ENCODE results near the gene GAS2L1.

Gene GAS2L1

DNA sequence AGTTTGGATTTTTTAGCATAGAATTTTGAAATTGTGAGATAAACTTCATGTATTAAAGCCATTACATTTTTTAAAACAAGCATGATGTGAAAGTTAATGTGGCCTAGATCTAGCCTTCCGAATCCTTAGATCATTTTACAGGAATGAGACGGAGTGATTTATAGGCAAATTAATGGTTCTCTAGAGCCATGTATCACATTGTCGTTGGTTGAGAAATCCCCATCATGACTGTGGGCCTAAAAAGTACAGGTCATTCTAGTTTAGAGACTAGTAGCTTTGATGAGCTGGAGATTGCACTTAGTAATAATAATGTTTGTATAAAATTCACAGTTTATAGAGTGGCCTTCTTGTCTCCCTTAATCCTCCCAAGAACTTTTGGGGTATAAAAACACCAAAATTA, 31.3 kb upstream of the GAS2L1 start:
- no peak for DNase-seq (ENCODE audit: low read depth in 2 of 2)

DNA sequence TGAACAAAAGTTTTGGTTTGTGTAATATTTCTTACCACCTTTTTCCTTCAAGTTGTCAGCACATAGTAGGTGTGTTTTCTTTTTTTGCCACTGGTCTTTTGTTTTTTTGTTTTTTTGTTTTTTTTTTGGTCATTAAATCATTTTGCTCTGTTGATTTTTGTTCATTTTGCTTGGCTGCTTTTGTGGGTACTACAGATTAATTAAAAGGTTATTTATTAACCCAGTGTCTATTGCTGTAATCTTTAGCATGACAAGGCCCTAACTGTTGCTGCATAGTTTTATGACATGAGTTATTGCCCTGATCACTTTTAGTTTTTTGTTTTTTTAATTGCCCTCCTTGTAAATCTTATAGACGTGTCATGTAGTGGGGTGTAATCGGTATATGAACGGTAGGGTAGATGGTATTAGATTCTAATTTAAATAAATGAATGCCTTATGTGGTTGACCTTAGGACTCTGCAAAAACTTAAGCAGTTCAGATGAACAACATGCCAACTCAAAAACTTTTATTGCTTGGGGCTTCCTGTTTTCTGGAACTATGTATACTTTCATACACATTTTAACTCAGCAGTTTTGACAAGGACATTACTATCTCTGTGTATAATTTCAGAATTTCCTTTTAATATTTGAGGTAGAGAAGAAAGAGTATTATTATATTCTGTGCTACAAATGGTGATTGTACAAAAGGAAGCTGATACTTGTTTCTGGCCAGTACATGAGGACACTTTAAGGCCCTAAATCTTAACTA, 30.5 kb upstream of the GAS2L1 start:
- DNase-seq (ENCODE audit: low read depth in 2 of 2): no peak

DNA sequence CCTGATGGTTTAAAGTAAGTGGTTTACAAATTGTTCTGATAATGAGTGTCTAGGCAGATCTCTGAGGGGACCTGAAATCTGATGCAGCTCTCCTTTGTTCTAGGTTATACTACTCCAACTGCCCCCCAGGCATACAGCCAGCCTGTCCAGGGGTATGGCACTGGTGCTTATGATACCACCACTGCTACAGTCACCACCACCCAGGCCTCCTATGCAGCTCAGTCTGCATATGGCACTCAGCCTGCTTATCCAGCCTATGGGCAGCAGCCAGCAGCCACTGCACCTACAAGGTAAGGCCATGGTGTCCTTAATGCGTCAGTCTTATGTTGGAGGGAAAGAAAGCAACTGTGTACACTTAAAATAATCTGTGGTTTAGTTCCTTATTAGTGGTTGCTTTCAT, 28.5 kb upstream of the GAS2L1 start:
- no peak for DNase-seq (ENCODE audit: low read depth in 2 of 2)

DNA sequence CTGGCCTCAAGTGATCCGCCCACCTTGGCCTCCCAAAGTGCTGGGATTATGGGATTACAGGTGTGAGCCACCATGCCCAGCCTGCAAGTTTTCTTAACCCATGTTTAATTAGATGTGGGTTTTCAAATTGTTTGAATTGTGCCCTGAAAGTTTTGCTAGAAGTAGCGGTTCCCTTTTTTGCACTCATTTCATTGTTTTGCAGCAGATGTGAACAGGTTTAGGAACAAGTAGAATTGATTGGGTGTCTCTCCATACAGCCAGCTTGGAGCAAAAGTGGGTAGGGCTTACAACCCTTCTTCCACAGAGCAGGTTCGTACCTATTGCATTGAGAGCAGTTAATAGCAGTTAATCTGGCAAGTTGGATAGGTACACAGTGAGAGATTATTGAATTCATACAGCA, 22.3 kb upstream of the GAS2L1 start:
- no peak for DNase-seq (ENCODE audit: low read depth in 2 of 2)

DNA sequence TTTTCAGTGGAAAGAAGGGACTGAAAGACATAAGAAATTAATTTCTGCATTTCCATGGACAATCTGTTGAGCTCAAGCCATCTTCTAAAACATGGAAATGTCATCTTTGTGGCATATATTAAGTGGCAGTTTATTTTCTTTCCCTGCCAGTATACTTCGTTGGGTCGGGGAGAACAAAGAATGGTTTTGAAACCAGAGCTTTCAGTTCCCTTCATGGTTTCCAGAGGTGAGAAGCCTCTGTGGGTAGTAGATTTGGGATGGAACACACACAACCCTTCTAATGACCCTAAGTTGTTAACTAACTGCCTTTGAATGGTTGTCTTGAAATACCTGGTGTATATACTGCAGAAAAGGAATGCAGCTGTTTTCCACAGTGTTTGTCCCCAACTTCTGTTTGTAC, 17.6 kb upstream of the GAS2L1 start:
- no peak for DNase-seq (ENCODE audit: low read depth in 2 of 2)

DNA sequence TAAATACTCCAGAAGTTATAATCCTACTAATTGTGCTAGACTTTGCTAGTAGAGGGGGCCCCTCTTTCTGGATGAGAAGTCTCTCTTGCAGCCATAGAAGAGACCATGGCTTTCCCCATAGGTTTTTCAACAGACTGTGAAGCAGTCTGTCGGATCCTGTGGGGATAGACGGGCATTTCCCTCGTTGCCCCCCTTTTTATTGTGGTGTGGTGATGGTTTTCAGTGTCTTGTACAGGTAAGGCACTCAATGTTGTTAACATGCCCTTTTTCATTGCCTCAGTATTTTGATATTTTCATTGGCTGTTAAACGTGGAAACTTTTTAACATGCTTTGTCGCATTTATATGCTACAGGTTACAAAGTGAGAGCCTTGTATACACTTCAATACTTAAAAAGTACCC, 16.4 kb upstream of the GAS2L1 start:
- DNase-seq (ENCODE audit: low read depth in 2 of 2): no peak

DNA sequence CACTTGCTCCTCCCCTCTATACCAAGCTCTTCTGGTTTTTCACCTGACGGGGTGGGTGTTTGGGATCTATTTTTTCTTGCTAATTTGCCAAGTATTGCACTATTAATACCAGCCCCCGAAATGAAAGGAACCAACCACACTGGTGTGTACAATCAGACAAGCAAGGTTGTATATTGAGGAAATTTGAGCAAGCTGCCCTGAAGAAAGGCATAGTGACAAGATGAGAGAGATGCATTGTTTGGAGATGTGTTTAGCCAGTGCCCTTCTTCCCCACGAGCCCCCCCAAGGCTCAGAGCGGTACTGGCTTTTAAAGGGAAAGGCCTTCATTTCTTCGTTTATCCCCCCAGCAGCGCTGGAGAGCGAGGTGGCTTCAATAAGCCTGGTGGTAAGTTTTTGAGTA, 15.2 kb upstream of the GAS2L1 start:
- DNase-seq (ENCODE audit: low read depth in 2 of 2): no peak

DNA sequence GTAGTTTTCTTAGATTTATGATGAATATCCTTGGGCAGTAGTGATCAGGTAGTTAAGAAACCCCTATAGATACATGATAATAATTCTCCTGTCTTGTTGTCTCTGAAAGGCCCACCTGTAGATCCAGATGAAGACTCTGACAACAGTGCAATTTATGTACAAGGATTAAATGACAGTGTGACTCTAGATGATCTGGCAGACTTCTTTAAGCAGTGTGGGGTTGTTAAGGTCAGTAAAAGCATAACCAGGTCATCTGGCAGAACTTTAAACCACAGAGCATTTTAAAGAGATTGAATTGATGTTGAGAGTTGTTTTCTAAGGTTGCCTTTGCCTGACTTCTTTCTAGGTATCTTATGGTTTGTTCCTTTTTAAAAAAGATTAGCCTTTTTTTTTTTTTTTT, 14.1 kb upstream of the GAS2L1 start:
- no peak for DNase-seq (ENCODE audit: low read depth in 2 of 2)

DNA sequence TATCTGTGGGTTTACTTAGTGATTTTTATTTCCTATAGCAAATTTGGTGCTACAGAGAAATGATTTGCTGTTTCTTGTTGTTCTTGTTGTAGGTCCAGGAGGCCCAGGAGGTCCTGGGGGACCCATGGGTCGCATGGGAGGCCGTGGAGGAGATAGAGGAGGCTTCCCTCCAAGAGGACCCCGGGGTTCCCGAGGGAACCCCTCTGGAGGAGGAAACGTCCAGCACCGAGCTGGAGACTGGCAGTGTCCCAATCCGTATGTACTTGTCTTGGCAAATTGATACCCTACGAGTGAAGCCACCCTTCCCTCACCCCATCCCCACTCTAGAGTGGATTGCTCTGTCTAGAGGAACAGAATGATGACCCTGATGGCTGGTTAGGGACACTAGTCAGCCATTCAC, 7.8 kb upstream of the GAS2L1 start:
- no peak for DNase-seq (ENCODE audit: low read depth in 2 of 2)

DNA sequence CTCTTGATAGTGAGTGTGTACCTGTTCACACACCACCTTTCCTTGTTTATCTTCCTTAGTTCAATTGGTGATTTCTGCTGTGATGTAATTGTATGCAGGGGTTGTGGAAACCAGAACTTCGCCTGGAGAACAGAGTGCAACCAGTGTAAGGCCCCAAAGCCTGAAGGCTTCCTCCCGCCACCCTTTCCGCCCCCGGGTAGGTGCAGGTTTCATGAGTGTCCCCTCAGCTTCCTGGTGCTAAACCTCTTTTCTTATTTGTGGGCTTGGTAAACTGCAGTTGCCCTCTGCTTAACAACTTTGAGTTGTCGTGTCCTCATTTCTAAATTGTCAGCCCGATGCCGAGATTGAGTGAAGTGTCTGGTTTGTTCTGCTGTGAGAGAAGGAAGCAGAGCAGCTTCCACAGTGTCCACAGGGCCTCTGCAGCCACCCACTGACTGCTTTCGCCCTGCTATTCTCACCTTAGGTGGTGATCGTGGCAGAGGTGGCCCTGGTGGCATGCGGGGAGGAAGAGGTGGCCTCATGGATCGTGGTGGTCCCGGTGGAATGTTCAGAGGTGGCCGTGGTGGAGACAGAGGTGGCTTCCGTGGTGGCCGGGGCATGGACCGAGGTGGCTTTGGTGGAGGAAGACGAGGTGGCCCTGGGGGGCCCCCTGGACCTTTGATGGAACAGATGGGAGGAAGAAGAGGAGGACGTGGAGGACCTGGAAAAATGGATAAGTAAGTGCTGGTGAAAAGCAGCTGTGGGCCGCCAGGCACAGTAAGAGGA, 7.1 kb upstream of the GAS2L1 start:
- no peak for DNase-seq (ENCODE audit: low read depth in 2 of 2)

DNA sequence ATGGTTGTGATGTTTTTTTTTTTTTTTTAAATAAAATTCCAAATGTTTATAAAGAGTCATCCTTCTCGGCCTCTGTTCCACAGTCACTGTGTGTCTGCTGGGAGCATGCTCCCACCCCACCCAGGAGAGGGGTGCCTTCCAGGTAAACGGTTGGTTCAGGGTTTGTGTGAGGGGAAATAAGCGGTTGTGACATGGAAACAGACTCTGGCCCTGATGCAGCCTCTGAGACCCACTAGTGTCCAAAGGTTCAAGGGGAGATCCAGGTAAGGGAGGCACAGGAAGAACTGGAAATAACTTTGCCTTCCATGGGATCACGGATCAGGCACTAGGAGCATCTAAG, 6.0 kb upstream of the GAS2L1 start:
- no peak for DNase-seq (ENCODE audit: low read depth in 2 of 2)

DNA sequence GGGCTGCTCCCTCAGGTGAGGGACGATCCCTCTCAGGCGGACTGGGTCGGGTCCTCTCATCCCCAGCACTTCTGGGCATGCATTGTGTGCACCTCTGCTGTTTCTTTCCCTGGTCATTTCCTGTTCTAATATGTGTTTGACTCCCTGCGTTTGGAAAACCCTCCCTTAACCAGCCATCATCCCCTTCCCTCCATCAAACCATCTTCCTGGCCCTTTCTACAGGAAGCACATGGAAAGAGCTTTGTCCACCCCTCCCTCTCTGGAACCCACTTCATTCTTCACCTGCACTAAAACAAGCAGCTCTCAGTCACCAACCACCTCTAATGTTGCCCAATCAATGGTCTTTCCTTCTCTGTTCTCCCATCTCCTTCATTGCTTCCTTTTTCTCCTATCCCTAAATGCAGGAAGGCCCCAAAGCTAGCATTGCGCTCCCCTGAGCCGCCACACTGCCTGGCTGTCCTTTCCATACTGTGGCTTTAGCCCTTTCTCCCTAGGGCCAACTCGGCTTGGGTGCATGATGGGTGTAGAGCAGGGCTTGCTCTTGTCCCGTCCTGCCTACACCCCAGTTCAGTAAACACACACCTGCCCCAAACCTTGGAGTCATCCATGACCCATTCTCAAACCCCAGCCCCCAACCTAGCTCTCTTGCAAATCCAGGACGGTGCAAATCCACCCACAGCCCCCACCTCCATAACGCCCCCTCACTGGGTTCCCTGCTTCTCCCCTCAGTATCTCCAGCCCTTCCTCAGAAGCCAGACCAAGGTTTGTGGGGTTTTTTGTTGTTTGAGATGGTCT, 5.4 kb upstream of the GAS2L1 start:
- DNase-seq (ENCODE audit: low read depth in 2 of 2): no peak

DNA sequence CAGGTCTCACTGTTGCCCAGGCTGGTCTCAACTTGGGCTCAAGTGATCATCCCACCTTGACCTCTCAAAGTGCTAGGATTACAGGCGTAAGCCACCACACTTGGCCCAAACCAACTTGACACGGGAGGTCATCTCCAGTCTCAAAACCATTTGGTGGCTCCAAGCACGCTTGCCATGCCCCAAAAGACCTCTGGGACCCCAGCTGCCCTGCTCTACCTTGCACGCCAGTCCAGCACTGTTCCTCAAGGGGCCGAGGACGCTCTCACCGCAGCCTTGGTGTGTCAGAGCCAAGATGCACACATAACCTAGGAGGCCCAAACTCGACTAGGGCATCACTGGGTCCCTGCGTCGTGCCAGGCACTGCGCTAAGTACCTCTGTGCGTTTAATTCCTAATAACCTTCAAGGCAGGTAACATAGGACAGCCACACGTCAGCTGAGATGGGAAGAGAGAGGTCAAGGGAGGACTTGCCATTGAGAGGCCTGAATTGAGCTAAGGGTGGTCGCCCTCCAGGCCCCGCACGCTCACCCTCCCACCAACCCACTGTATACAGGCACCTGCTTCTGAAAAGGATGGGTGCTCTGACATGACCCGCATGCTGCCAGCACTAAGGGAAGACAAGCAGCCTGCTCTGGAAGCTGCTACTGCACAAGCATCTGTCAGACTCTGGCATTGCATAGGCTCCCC, 4.6 kb upstream of the GAS2L1 start:
- DNase-seq (ENCODE audit: low read depth in 2 of 2): no peak

DNA sequence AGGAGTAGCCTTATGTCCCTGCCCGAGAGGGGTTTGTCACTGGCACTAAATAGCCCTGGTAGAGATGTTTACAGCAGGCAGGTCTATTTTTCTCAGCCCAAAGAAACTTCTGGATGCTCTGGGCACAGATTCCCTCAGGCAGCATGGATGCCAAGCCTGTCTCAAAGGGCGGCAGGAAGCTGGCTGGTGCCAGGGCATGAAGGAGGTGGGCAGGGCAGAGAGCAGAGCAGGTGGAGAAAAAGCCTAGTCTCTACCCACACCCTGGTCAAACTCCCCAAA, 4.1 kb upstream of the GAS2L1 start:
- DNase-seq (ENCODE audit: low read depth in 2 of 2): no peak

DNA sequence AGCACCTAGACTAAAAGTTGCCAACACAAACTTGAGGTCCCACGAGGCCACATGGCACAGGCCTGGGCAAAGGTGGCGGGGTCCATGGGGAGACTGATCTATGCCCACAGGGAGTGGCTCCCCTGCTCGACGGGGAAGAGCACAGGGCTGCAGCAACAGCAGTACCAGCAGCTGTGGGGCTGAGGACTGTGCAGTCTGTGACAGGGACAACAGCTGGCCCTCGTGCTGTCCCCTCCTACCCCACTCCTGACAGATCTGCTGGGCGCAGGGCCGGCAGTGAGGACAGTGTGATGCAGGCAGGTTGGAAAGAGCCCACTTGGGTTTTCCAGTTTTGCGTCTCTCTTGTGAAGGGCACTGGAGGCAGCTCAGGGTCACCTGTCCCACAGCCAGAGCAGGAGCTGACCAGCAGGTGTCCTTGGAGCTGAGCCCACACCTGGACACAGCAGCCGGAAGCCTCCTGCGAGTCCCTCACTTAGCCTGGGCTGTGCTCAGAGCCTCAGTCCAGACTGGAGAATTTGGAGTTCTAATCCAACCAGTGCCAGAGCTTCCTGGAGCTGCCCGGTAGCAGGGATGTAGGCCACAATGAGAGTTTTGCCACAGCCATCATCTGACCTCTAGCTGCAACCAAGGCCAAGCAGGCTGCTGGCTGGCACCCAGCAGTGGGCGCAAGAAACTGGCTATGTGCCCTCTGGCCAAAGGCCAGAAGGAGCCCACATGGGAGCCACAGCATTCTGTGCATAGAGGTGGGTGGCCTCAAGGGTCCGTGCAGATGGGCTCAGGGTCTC, 3.6 kb upstream of the GAS2L1 start:
- DNase-seq (ENCODE audit: low read depth in 2 of 2): no peak

DNA sequence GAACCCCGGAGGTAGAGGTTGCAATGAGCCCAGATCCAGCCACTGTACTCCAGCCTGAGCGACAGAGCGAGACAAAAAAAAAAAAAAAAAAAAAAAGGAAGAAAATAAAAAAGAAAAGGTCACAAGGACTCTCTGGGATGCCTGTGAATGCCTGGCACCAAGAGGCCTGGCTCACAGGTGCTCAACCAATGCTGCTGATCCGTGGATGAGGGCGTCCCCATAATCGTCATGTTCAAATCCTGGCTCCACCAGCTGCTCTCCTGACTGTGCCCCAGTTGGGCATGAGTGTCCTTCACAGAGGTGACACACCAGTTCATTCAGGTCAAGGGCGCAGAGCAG, 645 bp upstream of the GAS2L1 start:
- no peak for DNase-seq (ENCODE audit: low read depth in 2 of 2)

DNA sequence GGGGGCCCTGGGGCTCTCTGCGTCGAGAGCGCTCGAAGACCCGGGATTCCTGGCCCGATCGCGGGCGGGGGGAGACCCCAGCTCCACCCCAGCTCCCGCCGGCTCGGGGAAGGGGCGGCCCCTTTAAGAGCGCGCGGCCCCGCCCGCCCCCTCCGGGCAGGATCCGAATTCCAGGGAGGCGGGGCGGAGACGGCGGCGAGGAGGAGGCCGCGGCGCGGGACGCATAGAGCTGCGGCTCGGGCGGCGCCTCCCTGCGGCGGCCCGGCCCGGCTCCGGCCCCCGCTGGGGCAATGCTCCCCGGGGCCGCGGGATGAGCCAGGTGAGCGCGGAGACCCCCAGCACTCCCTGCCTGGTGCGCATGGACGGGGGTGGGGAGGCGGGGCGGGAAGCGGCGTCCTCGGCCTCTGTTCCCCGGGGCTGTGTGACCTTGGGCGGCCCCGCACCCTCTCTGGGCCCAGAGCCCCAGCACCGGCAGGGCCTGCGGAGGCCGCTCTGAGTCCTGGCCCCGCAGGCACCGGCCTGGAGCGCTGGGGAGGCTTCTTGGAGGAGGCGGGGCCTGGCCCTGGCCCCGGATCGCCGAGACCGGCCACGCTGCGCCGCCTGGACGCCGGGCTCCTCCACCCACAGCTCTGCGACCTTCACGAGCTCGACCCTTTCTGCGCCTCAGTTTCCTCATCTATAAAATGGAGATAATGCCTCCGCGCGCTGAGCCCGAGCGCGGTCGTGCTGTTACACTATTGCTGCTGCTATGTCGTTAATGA, 565 bp downstream of the GAS2L1 start:
- DNase-seq (ENCODE audit: low read depth in 2 of 2): no peak

DNA sequence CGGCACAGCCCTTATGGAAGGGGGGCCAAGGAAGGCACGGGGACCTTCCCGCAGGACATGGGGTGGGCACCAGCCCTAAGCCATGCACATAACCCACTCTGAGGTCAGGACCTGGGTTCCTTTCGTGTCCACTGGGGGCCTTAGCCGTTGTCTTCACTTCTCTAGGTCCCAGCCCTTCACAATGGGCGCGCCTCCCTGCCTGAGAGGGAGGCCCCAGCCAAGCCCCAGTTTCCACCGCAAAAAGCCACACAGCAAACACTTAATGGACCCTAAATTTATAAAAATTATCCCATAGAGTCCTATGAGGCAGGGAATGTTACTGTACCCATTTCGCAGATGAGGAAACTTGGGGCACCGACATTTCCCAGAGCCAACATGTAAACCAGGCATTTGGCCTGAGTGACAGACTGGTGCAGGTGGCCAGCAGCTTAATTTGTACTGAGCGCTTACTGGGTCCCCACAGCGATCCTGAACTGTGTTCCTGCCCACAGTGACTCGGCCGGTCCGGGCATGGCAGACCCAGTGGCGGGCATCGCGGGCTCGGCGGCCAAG, 1.2 kb downstream of the GAS2L1 start:
- no peak for DNase-seq (ENCODE audit: low read depth in 2 of 2)

DNA sequence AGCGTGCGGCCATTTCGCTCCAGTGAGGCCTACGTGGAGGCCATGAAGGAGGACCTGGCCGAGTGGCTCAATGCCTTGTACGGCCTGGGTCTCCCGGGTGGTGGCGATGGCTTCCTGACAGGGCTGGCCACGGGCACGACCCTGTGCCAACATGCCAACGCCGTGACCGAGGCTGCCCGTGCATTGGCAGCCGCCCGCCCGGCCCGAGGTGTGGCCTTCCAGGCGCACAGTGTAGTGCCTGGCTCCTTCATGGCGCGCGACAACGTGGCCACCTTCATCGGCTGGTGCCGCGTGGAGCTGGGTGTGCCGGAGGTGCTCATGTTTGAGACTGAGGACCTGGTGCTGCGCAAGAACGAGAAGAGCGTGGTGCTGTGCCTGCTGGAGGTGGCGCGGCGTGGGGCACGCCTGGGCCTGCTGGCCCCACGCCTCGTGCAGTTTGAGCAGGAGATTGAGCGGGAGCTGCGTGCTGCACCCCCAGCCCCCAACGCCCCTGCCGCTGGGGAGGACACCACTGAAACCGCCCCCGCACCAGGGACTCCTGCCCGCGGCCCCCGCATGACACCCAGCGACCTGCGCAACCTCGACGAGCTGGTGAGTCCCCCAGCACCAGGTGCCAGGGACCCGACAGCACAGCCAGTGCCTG, 1.8 kb downstream of the GAS2L1 start:
- no peak for DNase-seq (ENCODE audit: low read depth in 2 of 2)

DNA sequence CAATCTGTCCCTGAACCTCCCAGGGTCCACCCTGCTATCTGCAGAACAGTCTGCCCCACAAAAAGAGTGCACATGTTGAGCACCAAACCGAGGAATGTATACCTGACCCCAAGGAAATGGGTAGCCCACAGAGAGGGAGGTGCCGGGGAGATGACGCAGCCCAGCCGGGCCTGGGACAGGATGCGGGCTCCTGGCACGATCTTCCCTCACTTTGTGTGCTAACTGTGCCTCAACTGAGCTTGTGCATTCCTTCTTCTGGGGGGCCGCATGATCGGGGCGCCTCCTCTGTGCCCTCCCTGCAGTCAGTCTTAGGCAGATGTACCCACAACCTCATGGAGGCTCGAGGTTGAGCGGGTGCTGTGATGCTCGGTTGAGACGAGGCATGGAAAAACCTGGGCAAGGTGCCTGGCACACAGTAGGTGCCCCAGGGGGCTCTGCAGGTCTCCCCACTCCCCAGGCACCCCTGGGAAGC, 2.4 kb downstream of the GAS2L1 start:
- no peak for DNase-seq (ENCODE audit: low read depth in 2 of 2)
